Suppressor macrophage treated with lipopolysaccharide for 4 hours (primary cell): ENCODE measurements around the gene B3GNT4.
"Not testable (repeated sequence)": the region's sequence is repeated elsewhere in the genome, so short reads cannot be mapped to it uniquely, and the experiment has no call there.

Experiments
- DNase-seq: peaks from one replicate; pipeline ENCODE4 v3.0.0-alpha.2; 2020

B3GNT4 gene

GRCh38 chr12:122225683-122226365 is 22.3 kb downstream of the B3GNT4 start, which contains the start of gene DIABLO:
Gene DIABLO (minus strand): TSS chr12:122226052. CDS start chr12:122226014, 38 bp downstream.
- peak; percentile 100 for DNase-seq

GRCh38 chr12:122226366-122227125 is 23.0 kb downstream of the B3GNT4 start:
- DNase-seq, result no peak

- DNase-seq, result no peak
These were observed 23.8 kb downstream of the B3GNT4 start for GRCh38 chr12:122227341-122227740.

- no peak for DNase-seq
These were observed 24.6 kb downstream of the B3GNT4 start for GRCh38 chr12:122228092-122228491.

GRCh38 chr12:122230798-122231197 is 27.3 kb downstream of the B3GNT4 start:
- DNase-seq, result no peak

- no peak for DNase-seq
These were observed 29.2 kb downstream of the B3GNT4 start for GRCh38 chr12:122232691-122233090.

- peak; percentile 8 for DNase-seq
These were observed 32.2 kb downstream of the B3GNT4 start for GRCh38 chr12:122235741-122236140.

- no peak for DNase-seq
These were observed 35.4 kb downstream of the B3GNT4 start for GRCh38 chr12:122238861-122239260.

GRCh38 chr12:122243965-122244364 is 40.5 kb downstream of the B3GNT4 start:
- no peak for DNase-seq

- DNase-seq, result no peak
These were observed 41.3 kb downstream of the B3GNT4 start for GRCh38 chr12:122244565-122245371.

GRCh38 chr12:122245553-122245952 is 42.0 kb downstream of the B3GNT4 start:
- DNase-seq, result no peak

GRCh38 chr12:122250047-122250446 is 46.5 kb downstream of the B3GNT4 start:
- no peak for DNase-seq

- DNase-seq, result no peak
These were observed 47.0 kb downstream of the B3GNT4 start for GRCh38 chr12:122250536-122250935.

- DNase-seq, result not testable (repeated sequence)
These were observed 55.0 kb downstream of the B3GNT4 start for GRCh38 chr12:122258462-122258861.
